Activated effector memory CD4-positive, alpha-beta T cell treated with Interleukin-2 at 50 U/mL for 16 hours (primary cell): ENCODE measurements around the gene MYF6.
"Not testable (repeated sequence)": the region's sequence is repeated elsewhere in the genome, so short reads cannot be mapped to it uniquely, and the experiment has no call there.

Source experiments
- DNase-seq: peaks from one replicate; pipeline ENCODE4 v3.0.0-alpha.2; 2020

Gene MYF6

DNA sequence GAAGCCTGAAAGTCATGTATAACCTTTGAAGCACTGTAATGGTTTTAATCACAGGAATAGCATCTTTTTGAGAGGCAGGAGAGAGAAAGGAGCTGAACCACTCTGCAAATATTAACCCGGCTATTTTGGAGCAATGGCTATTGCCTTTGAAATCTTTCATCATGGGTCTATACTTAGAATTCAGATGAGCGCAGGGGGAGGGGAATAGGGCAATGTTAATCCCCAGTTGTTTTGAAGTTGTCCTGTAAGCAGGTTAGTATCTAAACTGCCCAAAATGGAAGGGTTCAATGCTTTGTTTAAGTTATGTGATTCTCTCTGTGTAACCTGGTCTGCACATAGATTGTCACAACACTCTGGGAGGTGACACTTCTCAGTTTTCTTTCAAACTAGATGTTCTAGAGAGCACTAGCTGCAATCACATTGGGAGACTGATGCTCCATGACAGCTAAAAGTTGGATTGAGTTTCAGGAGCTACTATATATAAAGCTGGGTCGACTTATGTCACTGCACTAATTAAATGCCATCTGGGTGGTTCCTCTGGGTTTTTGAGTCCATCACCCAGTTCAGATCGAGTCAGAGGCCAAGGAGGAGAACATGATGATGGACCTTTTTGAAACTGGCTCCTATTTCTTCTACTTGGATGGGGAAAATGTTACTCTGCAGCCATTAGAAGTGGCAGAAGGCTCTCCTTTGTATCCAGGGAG is at the start of gene MYF6:
TSS of gene MYF6 (plus strand) at position 509 of the 704 bp plus-strand sequence. CDS start at position 595, 86 bp downstream.
- DNase-seq = no peak

- DNase-seq = no peak
Measured at GRCh38 chr12:80659512-80660063, 47.8 kb upstream of the MYF6 start.

DNA sequence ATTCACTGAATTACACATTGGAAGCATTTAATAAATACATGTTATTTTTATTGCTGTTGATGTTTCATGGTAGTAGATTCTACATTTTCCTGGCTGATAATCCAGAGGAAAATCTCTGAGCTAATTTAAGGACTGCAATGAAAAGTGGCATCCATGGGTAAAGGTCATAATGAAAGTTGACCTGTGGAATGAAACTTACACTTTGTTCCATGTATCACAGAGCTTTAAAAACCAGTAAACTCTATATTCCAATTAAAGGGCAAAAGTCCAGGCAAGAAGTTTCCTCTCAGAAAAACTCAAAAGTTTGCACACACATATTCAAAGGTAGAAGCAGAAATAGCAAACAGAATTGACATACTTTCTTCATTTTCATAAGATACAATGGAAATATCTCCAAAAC is 44.8 kb upstream of the MYF6 start:
- DNase-seq = no peak

DNA sequence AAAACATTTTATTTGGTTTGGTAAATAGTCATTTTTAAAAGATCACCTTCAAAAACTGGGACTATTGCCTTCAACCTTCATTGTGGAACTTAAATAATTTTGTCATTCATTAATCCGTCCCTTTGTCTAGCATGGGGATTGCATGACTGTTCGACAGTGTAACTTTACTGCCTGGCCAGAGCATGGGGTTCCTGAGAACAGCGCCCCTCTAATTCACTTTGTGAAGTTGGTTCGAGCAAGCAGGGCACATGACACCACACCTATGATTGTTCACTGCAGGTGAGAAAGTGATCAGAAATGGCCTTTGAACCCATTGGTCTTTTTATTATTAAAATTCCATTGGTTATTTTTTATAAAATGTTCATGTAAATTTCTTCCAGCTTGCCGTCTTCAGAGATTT is 37.2 kb upstream of the MYF6 start:
- DNase-seq = no peak

DNA sequence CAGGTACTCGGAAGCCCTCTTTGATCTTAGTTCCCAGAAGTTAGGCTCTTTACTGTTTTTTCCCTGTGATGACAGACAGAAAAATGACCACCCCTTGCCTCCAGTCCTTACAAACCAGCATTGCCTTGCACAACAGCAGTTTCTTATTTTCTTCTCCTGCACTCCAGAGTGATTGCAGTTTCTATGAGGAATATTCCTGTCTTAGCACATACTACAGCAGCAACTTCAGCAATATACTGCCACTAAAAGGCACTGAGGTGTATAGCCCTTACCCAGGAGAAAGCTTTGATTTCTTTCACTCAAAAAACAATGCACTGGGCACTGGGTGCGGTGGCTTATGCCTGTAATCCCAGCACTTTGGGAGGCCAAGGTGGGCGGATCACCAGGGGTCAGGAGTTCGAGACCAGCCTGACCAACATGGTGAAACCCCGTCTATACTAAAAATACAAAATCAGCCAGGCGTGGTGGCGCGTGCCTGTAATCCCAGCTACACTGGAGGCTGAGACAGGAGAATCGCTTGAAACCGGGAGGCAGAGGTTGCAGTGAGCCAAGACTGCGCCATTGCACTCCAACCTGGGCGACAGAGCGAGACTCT is 31.3 kb upstream of the MYF6 start:
- DNase-seq = not testable (repeated sequence)

GRCh38 chr12:80676856-80677255 is 30.6 kb upstream of the MYF6 start:
- no peak for DNase-seq

- no peak for DNase-seq
Measured at GRCh38 chr12:80677994-80678393, 29.4 kb upstream of the MYF6 start.

- no peak for DNase-seq
Measured at GRCh38 chr12:80679346-80680131, 27.9 kb upstream of the MYF6 start.

- DNase-seq = no peak
Measured at GRCh38 chr12:80681287-80681686, 26.1 kb upstream of the MYF6 start.

DNA sequence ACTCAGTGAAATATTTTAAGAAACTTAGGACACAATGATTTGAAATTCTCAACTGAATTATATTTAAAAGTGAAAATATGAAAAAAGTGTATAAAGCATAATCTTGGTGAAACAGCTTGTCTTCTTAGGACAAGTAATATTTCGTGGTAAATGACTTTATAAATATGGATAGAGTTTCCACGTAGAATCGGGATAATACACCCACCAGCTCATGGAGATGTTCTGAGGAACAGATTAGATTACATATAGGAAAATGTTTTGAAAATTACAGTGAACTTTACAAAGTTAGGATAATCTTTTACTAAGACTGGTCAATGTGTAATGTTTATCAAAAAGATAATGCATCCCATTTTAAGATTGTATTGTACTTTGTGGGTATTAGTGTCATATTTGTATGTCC is 25.6 kb upstream of the MYF6 start:
- DNase-seq = no peak

DNA sequence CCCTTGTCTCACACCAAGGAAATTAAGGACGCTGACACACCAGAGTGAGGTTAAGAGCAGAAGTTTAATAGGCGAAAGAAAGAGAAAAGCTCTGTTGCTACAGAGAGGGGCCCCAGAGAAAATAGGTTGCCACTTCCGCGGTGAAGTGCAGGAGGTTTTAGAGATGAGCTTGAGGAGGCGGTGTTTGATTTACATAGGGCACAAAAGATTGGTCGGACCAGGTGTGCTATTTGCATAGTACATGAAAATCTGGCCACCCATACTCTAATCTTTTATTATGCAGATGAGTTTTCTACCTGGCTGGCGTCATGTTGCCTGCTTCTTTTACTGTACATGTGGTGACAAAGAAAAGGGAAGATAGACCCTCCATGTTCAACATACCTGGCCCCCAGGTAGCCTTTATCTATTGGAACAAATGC is 23.3 kb upstream of the MYF6 start:
- DNase-seq = no peak

GRCh38 chr12:80690090-80690489 is 17.3 kb upstream of the MYF6 start:
- DNase-seq = no peak

DNA sequence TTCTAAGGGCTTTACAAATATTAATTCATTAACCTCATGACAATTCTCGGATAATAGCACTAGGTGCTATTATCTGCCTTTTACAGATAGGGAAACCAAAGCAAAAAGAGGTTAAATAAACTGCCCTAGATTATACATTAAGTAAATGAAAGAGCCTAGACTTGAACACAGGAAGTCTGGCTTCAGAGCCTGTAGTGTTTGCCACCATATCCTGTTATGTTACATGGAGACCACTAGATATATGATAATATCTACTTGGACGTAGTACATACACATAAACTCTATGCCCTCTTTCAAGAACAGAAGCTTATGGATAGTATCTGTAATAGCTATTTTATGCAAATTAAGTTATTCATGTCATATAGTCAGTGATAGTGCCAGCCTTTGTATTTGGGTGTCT is 16.9 kb upstream of the MYF6 start:
- DNase-seq = no peak

- DNase-seq = no peak
Measured at GRCh38 chr12:80692114-80692513, 15.3 kb upstream of the MYF6 start.

DNA sequence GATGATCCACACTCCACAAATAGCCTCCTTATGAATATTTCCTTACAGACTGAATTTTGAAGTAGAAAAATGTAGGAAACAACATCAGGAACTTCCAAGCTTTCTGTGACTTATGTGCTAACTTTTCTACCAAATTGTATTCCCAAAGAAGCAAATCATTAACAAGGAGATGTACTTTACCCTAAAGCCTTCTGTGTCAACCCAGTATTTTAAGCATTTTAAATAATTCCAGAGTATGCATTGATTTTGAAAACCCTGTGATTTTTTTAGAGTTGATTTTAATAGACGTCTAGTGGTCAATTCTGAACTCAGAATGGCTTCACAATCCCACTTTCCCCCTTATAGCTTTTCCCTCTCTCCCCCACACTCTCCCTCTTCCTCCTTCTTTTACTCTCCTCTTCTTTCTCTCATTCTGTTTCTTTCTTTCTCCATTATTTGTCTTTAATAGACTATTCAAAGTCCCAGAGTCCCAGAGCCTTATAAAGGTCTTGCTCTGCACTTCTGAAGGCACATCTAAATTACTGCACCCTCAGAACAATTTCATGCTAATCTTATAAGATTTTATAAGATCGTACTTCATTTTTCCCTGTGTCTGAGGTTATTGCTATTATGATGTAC is 10.1 kb upstream of the MYF6 start:
- DNase-seq = no peak

DNA sequence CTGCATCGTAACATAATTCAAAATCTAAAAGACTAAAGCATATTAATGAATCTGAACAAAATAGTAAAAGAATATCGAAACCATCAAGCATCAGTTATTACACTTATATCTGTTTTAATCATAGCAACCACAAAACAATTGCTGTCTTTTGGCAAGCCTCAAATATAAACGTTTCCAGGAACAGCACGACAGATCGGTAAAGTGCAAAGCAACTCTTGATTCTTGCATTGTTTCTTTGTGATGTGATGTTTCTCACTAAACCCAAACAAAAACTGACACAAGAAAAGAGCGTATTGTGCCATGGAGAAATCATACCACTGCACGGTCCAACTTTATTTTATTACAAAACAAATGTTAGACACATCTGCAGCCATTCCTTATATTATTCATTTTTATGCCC is 9.2 kb upstream of the MYF6 start:
- DNase-seq = no peak

DNA sequence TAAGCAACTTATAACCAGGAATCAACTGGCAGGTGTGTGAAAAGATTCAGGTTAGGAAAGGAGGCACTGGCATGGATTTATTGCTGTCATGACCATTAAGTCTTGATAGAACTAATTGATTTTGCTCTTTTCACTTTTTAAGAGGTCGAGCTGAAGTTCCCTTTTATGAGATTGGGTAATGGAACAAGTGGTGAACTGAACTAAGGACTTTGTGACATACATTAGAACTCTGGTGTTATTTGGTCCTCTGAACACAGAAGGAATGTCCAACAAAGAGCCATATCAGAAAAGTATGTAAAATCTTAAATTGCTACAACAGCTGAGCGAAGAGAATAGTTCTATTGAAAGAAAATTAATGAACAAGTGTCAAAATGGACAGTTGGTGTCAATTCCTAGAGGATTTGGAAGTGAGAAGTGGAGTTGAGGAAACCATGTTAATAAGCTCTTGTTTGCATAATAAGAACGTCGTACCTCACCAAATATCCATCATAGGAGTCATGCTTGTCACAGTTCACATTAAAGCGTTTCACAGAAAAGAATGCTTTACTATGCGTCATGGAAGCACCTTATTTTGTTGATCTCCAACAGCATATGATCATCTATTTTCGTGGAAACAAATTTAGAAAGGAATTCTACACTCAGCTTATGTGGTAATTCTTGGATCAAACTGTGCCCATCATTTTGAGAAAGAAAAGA is 8.4 kb upstream of the MYF6 start:
- DNase-seq = no peak

DNA sequence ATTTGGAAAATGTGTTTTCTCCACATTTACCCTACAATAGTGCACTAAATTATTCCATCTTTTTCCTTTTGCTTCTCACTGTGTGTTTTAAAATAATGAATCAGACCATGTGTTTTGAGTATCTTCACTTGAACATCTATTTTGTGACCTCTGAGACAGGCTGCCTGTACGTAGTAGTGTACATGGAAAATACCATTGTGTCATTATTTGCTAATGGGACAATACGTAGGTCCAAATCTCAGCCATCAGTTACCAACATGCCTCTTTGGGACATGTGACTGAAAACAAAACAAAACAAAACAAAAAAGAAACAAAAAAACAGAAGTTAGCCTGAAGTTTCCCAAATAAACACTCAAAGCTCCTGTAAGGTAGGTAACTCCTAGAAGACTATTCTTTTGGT is 7.1 kb upstream of the MYF6 start:
- no peak for DNase-seq

DNA sequence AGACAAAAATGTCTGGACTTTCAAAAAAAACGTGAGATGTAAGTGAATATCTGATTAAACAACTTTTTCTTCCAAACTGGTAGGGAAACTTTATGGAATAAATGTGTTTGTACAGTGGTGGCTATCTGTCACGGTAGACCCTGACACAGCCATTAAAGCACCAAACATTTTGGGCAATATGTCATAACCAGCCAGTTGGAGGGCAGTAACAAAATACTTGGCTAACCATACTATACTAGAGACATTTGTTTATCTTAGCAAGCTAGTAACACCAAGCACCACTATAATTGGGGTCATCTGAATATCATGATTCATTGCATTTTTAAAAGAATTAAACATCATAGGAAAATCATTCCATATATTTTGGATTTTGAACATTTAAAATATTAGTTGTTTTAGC is 6.0 kb upstream of the MYF6 start:
- DNase-seq = no peak

DNA sequence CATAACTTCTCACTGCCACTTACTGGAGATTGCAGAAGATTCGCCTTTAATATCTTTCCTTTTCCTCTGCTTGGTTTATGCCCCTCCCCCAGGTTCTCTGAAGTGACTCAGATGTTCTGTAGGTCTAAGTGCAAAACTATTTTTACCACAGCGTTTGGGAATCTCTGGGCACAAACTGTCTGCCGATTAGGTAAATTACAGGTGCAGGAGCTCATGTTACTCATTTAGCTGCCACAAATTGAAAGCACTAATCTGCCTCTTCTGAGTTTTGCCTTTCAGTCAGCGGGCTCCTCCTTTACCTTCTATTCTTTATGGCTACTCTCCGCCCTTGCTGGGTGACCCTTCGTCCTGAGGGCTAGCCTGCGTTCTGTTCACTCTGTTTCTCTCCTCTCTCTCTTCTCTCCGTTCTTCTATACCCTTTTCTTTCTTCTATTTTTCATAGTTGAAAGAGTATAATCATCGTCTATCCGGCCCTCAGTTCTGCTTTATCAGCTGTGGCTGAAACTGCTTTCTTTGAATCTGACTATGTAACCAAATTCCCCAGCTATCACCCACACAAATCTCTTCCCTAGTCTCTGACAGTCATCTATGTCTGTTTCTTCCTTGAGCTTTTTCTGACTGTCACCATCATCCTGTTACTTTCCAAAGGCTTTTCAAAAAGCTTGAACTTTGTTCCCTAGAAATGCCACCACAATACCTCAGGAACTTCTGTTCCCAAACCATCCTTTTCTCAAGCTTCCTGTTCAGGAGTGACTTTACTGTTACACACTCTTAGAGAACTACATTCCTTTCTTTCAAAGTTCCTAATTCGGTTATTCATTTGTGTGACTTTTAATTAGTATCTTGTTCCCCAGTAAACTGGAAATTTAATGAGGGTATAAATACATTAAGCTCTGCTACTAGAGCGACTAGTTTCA is 4.3 kb upstream of the MYF6 start:
- DNase-seq = no peak

- no peak for DNase-seq
Measured at GRCh38 chr12:80704420-80704819, 3.0 kb upstream of the MYF6 start.

- no peak for DNase-seq
Measured at GRCh38 chr12:80707830-80708258, 410 bp downstream of the MYF6 start.
